GM19372 (cell line): ENCODE measurements around the gene NTRK2.

ENCODE experiments used
- ATAC-seq: cut with Tn5 transposase; IDR thresholded peaks from one replicate; pipeline ENCODE4 v1.9.1; 2021; ENCODE audit warnings: mild to moderate bottlenecking, low read depth, moderate library complexity; ENCODE audit not compliant: unreplicated experiment

Gene NTRK2

DNA sequence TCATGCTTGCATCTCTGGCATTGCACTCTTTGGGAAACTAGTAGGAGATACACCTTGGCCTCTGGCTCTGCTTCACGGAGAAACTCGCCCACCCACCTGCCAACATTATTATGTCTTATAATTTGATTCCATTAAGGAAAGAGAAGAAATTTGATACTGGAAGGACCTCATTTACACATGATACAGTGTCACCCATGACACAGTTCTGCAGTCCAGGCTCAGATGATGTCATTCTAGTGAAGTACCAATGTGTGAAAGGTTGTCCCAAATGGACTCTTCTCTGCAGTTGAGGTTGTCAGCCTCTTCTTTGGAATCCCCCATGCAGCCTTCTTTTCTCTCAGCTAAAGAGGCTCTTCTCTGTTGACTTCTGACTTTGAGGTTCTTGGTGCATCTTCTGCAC, 329.1 kb downstream of the NTRK2 start:
- no peak for ATAC-seq

DNA sequence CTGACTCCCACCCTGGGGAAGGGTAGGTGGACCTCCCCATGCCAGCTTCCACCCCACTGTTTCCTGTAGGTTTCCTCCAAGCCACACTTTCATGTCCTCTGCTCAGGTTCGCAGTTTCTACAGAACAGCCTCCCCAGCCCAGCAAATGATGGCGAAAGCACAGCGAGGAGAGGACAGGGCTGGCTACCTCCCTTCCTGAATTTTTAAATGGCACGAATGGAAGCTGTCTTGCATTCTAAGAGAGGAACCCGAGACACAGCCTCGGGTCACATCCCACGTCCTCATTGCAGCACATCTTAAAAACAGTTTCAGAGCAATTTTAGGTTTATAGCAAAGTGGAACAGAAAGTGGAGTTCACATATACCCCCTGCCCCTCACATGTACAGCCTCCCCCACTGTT, 330.3 kb downstream of the NTRK2 start:
- ATAC-seq: no peak

DNA sequence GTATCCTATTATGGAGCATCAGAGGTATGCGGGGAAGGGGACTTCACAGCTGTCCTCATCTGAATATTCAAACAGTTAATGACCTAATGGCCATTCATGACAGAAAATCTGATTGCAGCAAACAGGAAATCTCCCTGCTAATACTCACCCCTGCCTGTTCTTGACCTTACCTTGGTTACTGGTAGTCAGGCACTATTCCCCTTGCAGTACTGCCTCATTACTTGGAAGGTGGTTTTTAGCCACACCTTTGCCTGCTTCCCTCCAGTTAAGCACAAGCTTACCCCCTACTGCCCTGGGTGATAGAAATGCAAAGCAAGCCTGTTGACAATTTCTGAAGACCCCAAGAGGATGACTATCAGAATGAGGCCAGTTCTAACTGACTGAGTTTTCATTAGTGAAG, 332.4 kb downstream of the NTRK2 start:
- ATAC-seq: no peak

DNA sequence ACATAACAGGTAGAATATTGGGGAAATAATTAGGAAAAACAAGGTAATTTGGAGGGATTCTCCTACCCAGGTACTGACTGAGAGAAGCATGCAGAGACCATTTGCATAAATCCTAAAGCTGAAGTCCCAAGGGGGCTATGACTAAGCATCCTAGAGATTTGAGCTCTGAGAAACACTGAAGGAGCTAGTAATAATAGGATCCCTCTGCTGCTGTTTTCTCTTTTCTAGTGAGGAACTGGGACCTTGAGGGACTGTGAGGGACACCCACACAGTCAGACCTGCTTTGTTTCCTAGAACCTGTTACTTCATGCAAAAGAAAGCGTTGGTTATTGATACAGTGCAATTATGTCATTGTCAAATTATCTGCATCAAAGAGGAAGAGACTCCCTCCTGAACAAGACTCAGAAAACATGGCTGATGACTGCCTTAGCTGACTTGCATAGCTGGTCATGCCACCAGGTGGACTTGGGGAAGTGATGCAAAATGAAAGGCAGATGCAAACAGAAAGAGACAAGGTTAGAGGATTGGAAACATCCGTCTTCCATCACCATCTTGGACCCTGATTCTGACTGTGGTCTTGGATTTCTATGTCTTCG, 335.4 kb downstream of the NTRK2 start:
- ATAC-seq: no peak

DNA sequence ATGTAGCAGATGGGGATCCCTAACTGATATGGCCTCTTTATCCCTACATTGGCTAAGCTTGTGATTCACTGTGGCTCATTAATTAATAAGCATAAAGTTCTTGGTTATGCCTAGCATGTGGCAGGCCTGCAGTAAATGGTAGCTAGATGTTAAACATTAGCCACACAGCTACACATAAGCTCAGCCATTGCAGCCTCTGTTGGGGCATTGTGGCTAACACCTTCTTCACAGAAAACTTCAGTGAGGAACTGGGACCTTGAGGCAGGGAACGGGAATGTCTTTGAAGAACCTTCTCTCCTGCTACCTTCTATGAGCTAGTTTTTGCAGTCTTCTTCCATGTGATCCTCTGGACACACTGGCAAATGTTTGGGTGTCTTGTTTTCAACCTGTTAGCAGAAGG, 338.2 kb downstream of the NTRK2 start:
- ATAC-seq: no peak

DNA sequence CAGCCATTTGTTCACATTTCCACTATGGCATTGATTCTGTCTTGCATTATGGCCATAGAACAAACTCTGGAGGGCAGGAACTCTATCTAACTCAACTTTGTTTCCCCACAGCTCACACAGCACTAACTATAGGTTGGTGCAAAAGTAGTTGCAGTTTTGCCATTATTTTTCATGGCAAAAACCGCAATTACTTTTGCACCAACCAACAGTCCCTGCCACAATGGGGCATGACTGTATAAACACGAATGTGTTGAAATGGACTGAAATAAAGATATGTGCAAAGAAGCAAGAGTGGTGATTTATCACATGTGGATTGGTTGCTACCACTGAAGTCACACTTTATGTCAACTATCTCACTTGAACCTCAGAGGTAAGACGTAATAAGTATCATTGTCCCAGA, 338.7 kb downstream of the NTRK2 start:
- ATAC-seq: no peak

DNA sequence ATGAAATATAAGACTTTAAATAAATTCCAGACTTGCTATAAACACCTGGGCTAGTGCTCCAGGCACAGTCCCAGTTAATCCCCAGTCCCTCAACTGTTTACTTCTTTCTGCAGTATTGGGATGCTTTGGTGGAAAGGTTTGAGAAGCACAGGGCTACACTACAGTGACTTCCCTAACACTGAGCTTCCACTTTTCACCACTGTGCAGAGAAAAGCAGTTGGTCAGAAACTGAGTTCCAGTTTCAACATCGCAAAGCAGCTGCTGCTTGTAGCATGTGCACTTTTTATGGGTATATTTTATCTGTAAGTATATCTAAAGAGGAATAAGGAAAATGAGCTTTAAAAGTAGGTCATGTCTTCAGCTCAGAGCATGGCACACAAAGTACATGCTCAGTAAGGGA, 339.7 kb downstream of the NTRK2 start:
- ATAC-seq: peak; percentile 74

DNA sequence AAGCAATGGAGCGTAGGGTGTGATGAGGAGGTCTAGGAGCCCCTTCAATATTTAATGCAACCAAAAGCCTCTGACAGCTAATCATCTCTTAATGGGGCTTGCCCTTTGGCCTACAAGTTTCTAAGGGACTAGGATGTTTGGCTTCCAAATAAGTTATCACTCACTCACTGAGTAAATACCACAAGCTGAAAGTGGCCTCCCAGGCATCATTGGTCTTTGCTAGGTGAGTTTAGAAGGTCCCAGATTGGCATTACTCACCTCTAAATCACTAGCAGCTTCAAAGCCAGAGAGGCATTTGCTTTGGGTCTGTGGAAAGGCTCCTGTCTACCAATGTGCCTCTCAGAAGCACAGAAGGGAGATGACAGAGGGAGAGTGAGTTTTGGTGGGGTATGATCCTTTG, 344.2 kb downstream of the NTRK2 start:
- no peak for ATAC-seq

DNA sequence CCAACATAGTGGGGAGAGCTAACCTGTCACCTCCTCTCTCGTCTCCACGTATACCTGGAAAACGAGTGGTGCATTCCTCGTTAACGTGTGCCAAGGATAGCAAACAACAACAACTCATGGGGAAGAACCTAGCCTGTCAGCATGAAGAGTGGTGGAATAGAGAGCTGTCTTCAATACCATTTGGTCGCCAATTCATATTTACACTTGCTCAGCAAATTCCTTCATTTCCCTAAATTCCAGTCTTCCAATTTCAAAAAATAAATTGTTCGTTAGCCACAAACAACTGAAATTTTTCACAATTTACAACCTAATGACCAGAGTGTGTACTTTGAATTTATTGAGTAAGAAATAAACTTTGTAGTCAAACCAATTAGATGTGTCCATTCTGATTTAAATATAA, 344.8 kb downstream of the NTRK2 start:
- ATAC-seq: no peak

DNA sequence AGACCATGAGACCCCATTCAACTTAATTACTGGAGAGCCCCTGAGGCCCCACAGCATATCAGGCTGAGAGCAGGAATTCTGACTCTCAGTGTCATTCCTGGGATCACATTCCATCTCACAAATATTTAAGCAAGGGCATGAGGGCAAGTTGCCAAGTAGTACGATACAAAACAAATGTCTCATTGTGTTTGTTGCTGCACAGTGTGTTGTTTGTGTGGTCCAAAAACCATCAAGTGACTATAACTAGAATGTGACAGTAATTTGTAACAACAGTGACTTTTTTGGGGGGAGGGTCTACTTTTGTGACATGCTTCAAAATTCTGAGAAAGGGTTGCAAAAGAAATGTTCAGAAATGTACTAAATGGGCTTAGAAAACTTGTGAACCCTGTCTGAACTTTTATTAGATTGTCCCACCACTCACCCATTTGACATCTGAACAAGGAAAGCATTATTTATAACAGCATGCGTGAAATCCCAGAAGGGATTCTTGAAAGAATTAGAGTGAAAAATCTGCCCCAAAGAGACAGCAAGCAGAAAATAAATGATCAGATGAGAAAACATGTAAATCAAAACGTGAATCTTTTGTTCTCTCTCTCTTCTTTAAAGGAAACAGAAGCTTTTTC, 347.0 kb downstream of the NTRK2 start:
- no peak for ATAC-seq

DNA sequence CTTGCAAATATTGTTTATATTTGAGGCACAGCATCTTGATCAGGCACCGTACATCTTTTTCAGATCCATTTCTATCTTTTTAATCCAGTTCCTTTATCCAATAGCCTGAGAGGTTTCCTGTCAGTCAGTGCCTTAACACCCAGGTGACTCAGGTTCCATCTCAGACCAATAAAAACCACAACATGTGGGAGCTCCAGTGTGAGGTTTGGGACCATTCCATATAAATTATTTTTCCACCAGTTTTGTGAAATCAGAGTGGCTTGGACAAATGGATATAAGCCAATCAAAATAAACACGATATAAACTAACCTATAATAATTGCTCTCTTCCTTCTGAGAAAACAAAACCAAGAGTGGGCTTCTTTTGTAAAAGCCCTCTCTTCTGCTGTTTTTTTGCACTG, 351.3 kb downstream of the NTRK2 start:
- ATAC-seq: no peak

DNA sequence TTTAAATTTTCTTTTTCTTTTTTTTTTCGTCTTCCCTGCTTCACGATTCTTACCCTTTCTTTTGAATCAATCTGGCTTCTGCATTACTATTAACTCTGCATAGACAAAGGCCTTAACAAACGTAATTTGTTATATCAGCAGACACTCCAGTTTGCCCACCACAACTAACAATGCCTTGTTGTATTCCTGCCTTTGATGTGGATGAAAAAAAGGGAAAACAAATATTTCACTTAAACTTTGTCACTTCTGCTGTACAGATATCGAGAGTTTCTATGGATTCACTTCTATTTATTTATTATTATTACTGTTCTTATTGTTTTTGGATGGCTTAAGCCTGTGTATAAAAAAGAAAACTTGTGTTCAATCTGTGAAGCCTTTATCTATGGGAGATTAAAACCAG, 352.2 kb downstream of the NTRK2 start:
- ATAC-seq: no peak

DNA sequence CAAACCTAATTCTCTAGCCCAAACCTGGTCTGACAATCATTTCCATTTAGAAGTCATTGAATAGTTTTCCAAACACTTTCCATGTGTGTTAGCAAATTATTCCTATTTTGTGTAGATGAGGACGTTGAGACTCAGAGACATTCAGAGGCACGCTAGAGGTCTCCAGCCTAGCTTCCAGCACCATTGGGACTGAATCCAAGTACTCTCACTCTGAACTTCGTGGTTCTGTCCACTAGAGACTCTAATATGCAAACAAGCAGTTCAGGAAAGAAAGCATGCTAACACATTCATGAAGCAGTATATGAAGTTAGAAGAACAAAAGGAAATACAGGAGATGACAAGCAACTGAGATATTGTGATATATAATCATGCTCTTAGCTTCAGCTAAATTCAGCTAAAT, 354.8 kb downstream of the NTRK2 start:
- no peak for ATAC-seq

DNA sequence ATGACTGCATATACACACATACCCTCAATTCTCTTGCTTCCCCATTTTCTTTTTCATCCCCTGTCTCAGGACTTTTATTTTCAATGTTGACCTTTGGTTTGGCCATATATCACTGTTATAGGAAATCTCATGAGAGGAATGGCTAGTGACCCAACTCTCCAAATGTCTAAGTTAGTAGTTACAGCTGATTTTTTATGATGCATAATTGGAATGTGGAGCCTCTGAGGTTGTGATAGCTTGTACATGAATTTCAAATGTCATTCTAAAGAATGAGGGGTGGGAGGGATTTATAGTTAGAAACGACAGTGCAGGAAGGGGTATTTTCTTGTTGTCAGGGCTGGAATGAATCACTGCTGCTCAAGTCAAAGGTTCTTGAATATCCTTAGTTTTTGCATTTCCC, 356.1 kb downstream of the NTRK2 start:
- no peak for ATAC-seq

DNA sequence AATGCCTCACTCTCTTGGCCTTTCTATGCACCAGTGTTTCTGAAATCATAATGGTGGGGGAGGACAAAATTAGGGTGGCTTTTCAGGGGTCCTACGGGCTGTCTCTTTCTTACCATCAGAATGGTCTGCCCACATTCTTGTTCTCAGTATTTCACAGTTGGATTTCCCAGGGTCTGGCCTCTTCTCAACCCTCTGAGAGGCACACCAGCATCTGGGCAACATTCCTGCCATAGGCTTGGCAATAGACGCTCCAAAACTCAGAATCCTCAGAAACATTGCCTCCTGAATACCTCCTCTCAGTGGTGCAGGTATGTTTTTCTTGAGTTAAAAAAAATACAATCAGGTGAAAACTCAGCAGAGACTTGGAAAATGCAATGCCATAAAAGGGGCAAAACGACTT, 358.3 kb downstream of the NTRK2 start:
- ATAC-seq: no peak

DNA sequence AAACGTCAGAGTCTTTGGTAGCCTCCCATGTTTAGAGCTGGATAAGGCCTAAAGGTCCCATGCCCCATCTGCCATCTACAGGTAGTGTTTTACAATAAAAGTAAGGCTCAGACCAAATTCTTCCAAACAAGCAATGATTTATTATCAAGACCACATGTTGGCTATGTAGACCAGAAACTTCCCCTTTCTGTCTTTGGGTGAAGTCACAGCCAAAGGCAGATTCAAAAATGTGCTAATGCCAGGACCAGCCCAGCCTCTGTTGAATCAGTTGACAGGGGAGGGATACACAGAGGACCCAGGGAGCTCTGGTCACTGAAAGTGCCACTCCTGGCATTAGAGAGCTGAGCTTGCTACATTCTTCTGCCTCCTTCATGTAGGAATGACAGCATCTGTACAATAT, 360.8 kb downstream of the NTRK2 start:
- ATAC-seq: no peak

DNA sequence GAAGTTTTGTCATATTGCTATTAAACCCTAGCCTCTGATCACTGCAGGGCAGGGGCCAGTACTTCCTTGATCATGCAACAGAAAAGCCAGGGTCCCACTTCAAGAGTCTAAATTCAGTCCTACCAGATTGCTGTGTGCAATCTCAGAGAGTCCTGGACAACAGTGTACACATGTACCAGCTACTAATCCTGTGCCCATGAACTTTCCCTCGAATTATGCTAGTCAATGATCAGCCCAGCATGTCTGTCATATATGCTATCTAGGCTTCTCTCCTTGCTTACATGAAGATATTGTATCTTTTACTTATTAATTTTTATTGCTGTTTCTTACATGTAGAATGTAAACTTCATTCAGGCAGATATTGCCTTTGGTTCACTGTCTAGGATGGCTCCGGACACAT, 367.0 kb downstream of the NTRK2 start:
- no peak for ATAC-seq

DNA sequence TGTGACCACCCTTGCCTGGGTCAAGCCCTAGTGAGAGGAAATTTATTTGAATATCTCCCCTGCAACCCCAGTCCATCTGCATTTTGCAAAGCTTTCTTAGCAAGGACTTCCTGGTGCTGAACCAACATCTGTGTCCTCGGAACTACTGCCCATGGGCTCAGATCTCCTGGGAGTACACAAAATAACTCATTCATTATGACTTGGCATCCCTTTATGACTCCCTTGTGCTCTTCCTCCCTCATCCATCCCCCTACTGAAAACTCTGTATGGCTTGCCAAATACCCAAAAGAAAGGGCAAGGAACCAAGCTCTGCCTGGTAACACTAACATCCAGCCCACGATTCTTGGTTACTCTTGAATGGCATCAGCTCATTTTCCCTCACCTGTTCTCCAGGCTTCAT, 368.5 kb downstream of the NTRK2 start:
- no peak for ATAC-seq

DNA sequence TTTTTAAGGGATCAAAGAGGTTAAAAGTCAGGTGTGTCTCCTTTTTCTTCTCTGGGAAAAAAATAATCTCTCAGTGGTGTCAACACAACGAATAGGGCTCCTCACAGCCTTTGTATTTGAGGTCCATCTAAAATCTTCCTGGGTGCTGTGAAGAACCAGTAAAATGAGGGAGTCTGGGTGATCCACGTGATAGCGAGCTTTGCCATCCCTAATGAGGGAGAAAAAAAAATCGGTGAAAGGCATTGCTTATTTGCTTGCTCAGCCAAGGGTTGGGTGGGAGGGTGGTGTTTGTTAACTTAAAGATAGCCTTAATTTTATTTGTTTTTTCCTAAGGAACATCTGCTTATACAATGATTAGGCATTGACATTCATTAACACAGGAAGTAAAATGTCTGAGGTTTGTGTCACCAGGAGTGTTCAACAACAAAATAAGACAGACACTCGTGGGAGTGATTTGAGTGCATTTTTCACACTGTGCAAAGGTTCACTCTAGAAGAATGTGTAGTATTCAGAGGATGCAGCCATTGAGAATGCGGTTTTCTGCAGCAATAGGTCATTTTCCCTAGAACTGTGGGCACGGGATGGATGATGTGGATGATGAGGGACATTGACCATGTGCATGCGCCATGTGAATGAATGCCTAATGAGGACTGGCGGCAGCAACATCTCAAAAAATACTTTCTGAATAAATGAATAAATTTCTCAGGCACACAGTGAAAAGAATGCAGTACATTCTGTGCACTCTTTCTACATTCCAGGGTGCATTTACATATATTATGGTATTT, 369.5 kb downstream of the NTRK2 start:
- ATAC-seq: no peak

DNA sequence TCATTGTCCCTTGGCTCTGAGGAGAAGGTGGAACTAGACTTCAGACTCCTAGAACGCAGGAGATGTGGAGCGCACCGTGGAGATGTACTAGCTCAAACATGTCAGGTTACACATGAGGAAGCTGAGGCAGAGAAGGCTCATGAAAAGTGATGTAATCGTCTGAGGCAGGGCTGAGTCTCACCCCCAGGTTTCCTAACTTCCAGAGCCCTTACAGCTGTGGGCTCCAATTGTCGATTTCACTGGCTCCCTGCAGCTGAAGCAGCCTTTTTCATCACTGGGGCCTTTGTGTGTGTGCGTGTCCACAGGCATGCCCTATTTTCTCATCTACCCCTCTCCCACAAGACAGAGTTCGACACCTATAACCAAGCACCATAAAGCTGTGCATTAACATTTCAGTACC, 370.6 kb downstream of the NTRK2 start:
- no peak for ATAC-seq

DNA sequence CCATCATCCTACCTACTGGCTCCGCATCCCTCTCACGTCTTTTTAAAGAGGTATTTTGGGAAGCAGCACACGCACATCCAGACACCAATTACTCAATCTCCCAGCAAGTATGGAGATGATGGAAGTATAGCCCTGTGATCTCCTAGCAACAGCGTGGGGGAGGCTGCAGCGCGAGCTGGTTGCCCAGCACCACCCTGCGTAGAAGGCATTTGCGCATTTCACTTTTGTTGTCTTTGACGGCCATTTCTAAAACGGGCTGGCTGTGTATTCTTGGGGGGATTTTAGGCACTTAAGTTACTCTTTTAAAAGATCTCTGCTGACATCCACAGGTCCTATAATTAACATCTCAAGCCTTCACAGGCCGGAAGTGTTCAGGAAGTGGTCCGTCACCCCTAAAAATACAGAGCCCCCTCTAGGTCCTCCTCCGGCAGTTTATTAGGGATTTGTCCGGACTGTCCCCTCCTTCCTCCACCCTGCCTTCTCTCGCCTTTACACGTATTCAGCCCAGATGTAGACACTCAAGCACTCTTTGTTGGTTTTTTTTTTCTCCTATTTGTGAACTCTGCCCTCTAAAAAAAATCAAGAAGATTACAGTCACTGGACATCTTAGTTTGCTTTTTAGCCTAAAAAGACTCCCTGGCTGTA, 371.4 kb downstream of the NTRK2 start:
- ATAC-seq: no peak
